Lower leg skin (tissue), 4 donors: ENCODE data around the gene TLR6. TPM values are rescaled to one million over a fixed set of nuclear protein-coding genes. Genes with fewer than 3 reads are reported as not detected.

Source experiments
- DNase-seq, 2 donors: peaks; one replicate each; pipeline ENCODE4 v3.0.0-alpha.2; 2019; ENCODE audit warnings: low spot score in 2 of 2
- H3K4me3 ChIP-seq: fragments of 200-600 bp; sonication (generic); 2 replicates; pipeline ENCODE4 v1.5.1; 2017; ENCODE audit warnings: mild to moderate bottlenecking, low read depth; ENCODE audit not compliant: poor library complexity, severe bottlenecking
- POLR2A ChIP-seq, 2 donors: fragments of 450-650 bp; IDR thresholded peaks; one replicate each; pipeline ENCODE4 v1.6.1; 2016 to 2017; ENCODE audit warnings: antibody characterized with exemption in 2 of 2, mild to moderate bottlenecking in 1 of 2, moderate library complexity in 1 of 2
- WGBS, 2 donors: methylation state at CpG; one replicate each; pipeline ENCODE4 v1.1.5; 2018; 5-methylcytosine and 5-hydroxymethylcytosine counted together
- intact Hi-C: fragments of 100-400 bp; cut with DNase I; formaldehyde crosslinking; loops from one replicate; pipeline ENCODE4 v1.15.0; 2023; ENCODE audit warnings: low total_unique reads
- total RNA-seq, 4 donors: library from RNA; depleted of rRNA; stranded (reverse); fragments of >200 nt; gene quantifications; one replicate each; pipeline ENCODE4 v1.1.0, GENCODE V29; 2016
- TF ChIP-seq, protein P1 (sequence below), 3 donors: fragments of 450-650 bp; IDR thresholded peaks; one replicate each; pipeline ENCODE4 v1.5.1; 2016; ENCODE audit warnings: antibody characterized with exemption in 3 of 3, mild to moderate bottlenecking in 3 of 3, moderate library complexity in 2 of 3

TLR6 gene
- total RNA-seq, 4 donors from 2014 or later = 1.1 to 4.0 (median 2.2) TPM

DNA sequence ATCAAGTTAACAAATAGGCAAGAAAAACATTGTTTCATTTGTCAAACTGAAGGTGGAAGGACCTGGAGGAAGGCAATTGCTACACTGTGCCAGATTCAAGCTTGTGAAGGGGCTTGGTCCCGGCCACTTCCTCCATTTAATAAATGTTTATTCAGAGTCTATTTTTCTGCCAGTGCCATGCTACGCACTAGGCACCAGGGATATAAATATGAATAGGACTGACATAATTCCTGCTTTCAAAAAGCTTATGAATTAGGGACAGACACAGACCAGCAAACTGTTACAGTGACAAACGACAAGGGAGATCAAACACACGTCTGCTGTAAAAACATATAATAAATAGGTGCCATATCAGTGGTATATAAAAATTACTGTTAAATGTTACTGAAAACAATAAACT is 571 bp downstream of the TLR6 start:
- WGBS, 2 donors = 55 to 56% methylated on average over 4 of the region's 4 CpGs
- TF ChIP-seq, protein P1, sequence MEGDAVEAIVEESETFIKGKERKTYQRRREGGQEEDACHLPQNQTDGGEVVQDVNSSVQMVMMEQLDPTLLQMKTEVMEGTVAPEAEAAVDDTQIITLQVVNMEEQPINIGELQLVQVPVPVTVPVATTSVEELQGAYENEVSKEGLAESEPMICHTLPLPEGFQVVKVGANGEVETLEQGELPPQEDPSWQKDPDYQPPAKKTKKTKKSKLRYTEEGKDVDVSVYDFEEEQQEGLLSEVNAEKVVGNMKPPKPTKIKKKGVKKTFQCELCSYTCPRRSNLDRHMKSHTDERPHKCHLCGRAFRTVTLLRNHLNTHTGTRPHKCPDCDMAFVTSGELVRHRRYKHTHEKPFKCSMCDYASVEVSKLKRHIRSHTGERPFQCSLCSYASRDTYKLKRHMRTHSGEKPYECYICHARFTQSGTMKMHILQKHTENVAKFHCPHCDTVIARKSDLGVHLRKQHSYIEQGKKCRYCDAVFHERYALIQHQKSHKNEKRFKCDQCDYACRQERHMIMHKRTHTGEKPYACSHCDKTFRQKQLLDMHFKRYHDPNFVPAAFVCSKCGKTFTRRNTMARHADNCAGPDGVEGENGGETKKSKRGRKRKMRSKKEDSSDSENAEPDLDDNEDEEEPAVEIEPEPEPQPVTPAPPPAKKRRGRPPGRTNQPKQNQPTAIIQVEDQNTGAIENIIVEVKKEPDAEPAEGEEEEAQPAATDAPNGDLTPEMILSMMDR (IDR thresholded peaks at IDR 0.05) = no peak
- no peak for TF ChIP-seq POLR2A (IDR thresholded peaks at IDR 0.05)
- H3K4me3 ChIP-seq = no peak overlapping the region
- intact Hi-C loops = no loop called here
- DNase-seq = no peak

DNA sequence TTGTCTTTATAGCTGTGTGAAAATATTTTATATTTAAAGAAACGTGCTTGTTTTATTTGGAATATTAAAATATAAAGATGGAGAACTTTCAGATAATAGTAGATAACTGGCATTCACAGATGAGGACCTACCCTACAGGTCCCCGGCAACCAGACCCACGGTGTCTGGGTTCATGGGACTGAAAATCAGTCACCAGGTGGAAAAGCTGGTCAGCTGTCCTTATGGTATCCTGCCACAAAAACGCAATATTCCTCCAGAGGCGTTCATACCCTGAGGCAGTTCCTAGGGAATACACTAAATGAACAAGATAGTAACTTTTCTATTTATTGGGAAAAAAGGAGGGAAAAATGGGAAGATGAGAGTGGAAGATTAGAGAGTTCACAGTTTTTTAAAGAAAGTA is 1.2 kb downstream of the TLR6 start:
- no peak overlapping the region for H3K4me3 ChIP-seq
- WGBS, 2 donors = 80 to 83% methylated on average over 5 of the region's 5 CpGs
- intact Hi-C loops = no loop called here
- TF ChIP-seq, protein P1 (IDR thresholded peaks at IDR 0.05) = no peak
- TF ChIP-seq POLR2A (IDR thresholded peaks at IDR 0.05) = no peak
- no peak for DNase-seq

DNA sequence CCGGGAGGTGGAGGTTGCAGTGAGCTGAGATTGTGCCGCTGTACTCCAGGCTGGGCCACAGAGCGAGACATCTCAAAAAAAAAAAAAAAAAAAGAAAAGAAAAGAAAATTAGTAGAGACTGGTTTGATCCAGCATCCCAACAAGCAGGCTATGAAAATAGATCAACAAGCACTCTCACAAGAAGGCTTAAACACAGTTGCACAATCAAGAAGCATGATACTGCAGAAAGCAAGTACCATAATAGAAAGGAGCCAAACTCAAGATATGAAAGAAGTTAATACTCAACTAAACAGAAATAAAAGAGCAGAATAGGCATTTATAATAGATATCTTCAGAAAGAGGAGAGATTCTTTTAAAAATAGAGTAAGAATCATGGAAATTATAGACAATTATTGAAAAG is 10.6 kb downstream of the TLR6 start:
- intact Hi-C loops = no loop called here
- no peak overlapping the region for H3K4me3 ChIP-seq
- 77 to 92% methylated on average over 3 of the region's 3 CpGs for WGBS, 2 donors
- no peak for DNase-seq
- TF ChIP-seq POLR2A (IDR thresholded peaks at IDR 0.05) = no peak
- TF ChIP-seq, protein P1 (IDR thresholded peaks at IDR 0.05) = no peak

DNA sequence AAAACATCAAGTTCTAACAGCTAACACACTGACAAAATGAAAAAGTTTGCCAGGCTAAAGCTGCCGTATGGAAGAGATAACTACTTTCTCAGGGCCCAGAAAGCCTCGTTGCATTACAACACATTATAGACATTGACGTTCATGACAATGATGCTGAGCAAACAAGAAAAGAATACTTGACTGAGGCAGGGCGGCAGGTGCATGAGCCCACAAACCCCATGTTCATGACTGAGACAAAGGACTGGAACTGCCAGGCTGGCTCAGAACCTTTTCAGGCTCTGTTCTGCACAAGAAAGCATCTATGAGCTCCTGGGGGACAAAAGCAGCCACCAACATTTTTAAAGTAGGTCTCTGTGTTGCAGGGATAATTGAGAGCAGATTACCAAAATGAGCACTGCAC is 13.6 kb downstream of the TLR6 start:
- 83 to 87% methylated on average over 4 of the region's 4 CpGs for WGBS, 2 donors
- H3K4me3 ChIP-seq = no peak overlapping the region
- intact Hi-C loops = no loop called here
- TF ChIP-seq, protein P1 (IDR thresholded peaks at IDR 0.05) = no peak
- no peak for TF ChIP-seq POLR2A (IDR thresholded peaks at IDR 0.05)
- no peak for DNase-seq

DNA sequence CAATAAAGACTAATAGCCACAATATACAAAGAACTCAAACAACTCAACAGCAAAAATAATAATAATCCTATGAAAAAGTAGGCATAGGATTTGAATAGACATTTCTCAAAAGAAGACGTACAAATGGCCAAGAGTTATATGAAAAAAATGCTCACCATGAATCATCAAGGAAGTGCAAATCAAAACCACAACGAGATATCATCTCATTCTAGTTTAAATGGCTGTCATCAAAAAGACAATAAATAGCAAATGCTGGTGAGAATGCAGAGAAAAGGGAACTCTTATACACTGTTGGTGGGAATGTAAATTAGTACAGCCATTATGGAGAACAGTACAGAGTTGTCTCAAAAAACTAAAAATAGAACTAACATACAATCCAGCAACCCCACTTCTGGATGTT is 18.8 kb downstream of the TLR6 start:
- intact Hi-C loops = no loop called here
- DNase-seq = no peak
- TF ChIP-seq, protein P1 (IDR thresholded peaks at IDR 0.05) = no peak
- TF ChIP-seq POLR2A (IDR thresholded peaks at IDR 0.05) = no peak
- WGBS, 2 donors = 24 to 28% methylated on average over 2 of the region's 2 CpGs
- H3K4me3 ChIP-seq = no peak overlapping the region

DNA sequence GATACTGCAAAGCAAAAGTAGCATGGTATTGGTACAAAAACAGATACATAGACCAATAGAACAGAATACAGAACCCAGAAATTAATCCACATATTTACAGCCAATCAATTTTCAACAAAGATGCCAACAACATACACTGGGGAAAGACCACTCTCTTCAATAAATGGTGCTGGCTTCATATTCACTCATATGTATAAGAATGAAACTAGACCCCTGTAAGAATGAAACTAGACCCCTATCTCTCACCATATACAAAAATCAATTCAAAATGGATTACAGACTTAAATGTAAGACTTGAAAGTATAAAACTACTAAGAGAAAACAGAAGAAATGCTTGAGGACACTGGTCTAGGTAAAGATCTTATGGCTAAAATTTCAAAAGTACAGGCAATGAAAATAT is 19.3 kb downstream of the TLR6 start:
- no peak overlapping the region for H3K4me3 ChIP-seq
- TF ChIP-seq, protein P1 (IDR thresholded peaks at IDR 0.05) = no peak
- no peak for TF ChIP-seq POLR2A (IDR thresholded peaks at IDR 0.05)
- no peak for DNase-seq
- intact Hi-C loops = no loop called here
